Omental fat pad (tissue), 4 donors: Measurements from ENCODE around the gene CETP. TPM values are rescaled to one million over a fixed set of nuclear protein-coding genes. Genes with fewer than 3 reads are reported as not detected.
"Not testable (repeated sequence)": the region's sequence is repeated elsewhere in the genome, so short reads cannot be mapped to it uniquely, and the experiment has no call there.

Source experiments
- ATAC-seq: fragments of 150-250 bp; one replicate; pipeline ENCODE4 v1.9.1; 2016; ENCODE audit warnings: mild to moderate bottlenecking, moderate library complexity; ENCODE audit not compliant: low FRiP score
- DNase-seq: peaks from one replicate; pipeline ENCODE4 v3.0.0-alpha.2; 2019; ENCODE audit warnings: low spot score
- total RNA-seq, 4 donors: library from RNA; depleted of rRNA; stranded (reverse); fragments of >200 nt; gene quantifications; one replicate each; pipeline ENCODE4 v1.1.0, GENCODE V29; 2016
- TF ChIP-seq, protein P1 (sequence below), 3 donors: fragments of 450-650 bp; IDR thresholded peaks; one replicate each; pipeline ENCODE4 v1.5.1; 2016 to 2017; ENCODE audit warnings: antibody characterized with exemption in 3 of 3, mild to moderate bottlenecking in 3 of 3, moderate library complexity in 2 of 3

CETP gene
- total RNA-seq, 4 donors from 2014 or later, result 0.84 to 61.5 (median 5.9) TPM

DNA sequence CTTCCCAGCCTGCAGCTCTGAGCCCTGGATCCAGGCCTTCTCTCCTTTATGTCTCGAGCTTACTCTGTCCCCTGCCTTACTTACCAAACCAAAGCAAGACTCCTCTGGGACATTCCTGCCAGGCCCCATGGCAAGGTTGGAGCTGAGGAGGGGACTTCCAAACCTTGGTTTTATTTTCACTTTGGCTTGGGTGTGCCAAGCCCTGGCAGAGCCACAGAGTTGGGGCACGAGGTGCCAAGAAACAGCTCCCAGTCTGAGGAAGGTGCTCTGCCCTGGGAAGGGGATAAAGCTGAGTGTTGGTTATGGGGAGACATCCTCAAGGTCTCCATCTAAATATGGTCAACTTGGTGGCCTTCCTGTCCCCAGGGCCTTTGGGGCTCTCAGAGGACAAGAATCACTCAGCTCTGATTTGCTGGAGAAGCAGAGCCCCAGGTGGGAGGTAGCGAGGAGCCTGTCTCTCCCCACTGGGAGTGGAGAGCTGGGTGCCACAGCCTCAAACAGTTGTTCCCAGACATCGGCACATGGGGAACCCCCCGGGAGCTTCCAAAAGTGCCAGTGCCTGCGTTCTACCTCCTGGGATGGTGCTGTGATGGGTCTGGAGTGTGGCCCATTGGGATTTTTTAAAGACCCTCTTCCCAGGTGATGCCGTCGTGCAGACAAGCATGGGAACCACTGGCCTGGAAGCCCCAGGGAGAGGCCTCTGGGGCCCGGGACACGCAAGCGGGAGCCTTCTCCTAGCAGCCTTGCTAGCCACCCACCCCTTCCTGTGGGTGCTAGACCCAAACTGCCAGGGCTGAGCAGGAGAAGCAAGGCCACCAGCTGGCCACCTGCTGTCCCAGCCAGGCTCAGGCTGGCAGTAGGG is 37.9 kb downstream of the CETP start:
- no peak for ATAC-seq

DNA sequence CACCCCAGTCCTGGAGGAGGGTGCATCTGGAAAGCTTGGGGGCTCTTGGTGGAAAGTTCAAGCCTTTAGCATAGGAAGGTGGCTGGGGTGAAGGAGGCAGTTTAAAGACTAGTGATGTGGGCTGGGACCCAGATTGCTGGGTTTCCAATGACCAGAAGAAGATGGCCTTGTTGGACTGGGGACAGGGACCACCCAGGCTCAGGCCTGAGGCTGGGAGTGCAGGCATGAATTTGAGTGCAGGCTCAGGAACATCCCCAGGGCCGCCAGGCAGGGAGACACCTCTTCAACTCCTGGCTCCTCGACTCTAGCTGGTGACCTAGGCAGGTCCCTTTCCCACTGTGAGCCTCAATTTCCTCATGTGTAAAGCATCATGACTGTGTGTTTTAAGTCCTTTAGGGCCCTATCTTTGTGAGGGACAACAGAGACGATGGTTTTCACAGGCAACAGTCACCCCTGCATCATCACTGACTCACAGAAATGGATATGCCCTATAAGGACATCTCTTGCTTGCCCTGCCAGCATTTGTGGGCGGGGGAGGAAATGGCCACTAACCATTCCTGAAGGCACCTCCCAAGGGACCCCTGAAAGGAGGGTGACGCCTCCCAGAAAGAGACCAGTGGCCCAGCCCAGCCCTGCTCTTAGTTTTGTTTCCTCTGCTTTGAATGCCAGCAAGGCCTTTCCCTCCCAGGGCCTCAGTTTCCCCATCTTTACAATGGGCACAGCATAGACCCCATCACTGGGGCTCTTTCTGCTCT is 38.7 kb downstream of the CETP start:
- TF ChIP-seq, protein P1, sequence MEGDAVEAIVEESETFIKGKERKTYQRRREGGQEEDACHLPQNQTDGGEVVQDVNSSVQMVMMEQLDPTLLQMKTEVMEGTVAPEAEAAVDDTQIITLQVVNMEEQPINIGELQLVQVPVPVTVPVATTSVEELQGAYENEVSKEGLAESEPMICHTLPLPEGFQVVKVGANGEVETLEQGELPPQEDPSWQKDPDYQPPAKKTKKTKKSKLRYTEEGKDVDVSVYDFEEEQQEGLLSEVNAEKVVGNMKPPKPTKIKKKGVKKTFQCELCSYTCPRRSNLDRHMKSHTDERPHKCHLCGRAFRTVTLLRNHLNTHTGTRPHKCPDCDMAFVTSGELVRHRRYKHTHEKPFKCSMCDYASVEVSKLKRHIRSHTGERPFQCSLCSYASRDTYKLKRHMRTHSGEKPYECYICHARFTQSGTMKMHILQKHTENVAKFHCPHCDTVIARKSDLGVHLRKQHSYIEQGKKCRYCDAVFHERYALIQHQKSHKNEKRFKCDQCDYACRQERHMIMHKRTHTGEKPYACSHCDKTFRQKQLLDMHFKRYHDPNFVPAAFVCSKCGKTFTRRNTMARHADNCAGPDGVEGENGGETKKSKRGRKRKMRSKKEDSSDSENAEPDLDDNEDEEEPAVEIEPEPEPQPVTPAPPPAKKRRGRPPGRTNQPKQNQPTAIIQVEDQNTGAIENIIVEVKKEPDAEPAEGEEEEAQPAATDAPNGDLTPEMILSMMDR (IDR thresholded peaks at IDR 0.05), result no peak
- no peak for DNase-seq
- ATAC-seq, result peak; percentile 46

More for the DNA sequence above, 37.9 kb downstream of the CETP start:
- TF ChIP-seq, protein P1 (IDR thresholded peaks at IDR 0.05), result no peak
- no peak for DNase-seq

DNA sequence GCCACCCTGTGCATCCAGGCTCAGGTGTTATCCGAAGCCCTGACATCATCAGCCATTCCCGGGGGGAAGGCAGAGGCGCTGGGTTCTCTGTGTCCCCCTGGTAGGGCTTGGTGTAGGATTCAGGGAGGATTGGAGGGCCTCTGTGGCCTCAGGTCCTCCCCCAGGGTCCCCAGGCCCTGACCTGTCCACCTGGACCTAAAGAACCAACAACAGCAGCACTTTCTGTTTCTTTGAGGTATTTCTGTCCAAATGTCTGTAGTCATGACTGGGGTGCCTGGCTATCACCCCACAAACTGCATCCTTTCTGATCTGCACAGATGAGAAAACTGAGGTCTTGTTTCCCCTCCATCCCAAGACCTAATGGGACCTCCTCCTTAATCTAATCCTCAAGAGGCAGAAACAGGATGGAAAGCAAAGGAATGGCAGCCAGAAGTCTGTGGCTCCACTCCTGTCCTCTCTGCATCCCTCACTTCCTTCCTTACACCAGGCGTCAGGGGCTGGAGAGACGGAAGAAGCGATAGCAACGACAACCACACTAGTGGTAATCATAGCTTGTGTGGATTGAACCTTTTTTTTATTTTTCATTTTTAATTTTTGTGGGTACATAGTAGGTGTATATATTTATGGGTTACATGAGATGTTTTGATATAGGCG is 39.4 kb downstream of the CETP start:
- TF ChIP-seq, protein P1 (IDR thresholded peaks at IDR 0.05), result no peak
- ATAC-seq (no peak), DNase-seq (no peak)

DNA sequence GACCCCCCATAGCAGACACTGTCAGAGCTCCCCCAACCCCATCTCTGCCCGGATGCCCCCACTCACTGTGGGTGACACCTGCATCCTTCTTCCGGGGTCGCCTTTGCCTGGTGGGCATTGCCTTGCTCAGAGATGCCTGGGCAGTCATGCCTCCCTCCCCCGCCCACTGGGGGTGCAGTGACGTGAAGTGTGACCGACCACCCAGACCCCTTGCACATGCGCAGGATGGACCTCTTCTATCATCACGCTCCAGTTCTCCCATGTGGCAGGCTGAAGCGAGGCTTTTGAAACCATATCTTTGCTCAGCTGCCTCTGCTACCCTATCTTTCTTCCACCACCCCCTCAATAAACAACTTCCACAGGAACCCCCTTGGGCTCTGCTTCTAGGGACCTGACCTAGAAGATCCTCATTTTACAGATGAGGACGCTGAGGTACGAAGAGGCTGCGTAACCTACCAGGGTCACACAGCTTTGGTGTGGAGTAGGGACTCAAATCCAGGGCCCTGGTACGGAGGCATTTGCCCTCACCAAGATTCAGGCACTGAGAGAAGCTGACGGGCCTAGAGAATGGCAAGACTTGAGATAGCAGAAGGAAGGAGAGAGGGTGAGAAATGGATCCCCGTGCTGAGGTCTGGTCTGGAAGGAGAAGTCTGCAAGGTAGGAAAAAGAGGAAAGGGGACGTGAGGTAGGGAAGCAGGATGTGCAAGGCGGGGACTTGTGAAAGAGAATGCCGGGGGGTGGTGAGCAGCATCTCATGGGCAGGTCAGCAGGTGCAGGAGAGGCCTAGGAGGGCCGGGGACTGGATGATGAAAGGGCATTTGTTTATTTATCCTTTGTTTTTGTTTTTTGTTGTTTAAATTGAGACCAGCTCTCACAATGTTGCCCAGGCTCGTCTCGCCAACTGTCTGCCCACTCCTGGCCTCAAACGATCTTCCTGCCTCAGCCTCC is 42.0 kb downstream of the CETP start:
- TF ChIP-seq, protein P1 (IDR thresholded peaks at IDR 0.05), result no peak
- ATAC-seq, result no peak
- no peak for DNase-seq

DNA sequence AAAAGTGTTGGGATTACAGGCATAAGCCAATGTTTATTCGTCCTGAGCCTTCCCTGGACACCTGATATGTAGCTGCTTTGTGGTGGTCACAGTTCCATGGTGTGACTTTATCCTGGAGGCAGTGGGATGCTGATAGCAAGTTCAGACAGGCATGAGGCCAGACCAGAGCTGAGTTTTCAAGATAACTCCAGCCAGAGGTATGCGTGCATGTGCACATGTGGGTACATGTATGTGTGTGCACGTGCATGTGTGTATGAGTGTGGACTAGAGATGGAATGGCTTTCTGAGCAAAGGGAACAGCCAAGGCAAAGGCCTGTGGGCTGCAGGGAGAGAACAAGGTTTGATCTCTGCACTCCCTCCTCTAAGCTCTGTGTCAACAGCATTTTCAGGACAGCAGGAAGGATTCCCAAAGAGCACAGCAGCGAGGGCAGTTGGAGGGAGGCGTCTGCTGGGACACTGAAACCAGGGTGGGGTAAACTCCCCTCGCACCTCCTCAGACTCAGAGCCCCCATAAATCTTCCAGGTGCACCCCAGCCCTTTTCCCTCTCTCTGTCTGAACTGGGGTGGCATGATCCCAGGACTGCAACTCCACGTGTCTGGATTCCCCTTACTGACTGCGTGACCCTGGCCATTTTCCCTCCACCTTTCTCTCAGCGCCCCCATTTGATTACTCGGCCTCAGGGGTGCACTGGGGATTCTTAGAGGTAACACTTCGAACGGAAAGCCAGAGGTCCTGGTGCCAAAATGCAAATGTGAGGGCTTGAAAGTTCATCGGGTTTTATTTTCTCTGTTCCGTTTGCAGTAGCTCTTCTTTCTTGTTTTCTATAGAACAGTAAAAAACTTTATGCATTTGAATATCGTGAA is 42.9 kb downstream of the CETP start:
- DNase-seq, result no peak
- no peak for ATAC-seq

DNA sequence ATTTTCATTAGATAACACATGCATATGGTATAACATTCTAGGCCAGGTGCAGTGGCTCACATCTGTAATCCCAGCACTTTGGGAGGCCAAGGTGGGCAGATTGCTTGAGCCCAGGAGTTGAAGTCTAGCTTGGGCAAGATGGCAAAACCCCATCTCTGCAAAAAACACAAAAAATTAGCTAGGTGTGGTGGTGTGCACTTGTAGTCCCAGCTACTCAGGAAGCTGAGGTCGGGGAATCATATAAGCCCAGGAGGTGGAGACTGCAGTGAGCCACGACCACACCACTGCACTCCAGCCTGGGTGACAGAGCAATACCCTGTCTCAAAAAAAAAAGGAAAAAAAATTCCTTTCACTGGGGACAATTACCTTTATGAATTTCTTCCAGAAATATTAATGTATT is 43.8 kb downstream of the CETP start:
- DNase-seq, ATAC-seq: not testable (repeated sequence)

More for the DNA sequence above, 42.9 kb downstream of the CETP start:
- TF ChIP-seq, protein P1 (IDR thresholded peaks at IDR 0.05), result no peak
